ENCODE results near the gene FAM124B. TPM values are rescaled to one million over a fixed set of nuclear protein-coding genes. Genes with fewer than 3 reads are reported as not detected.

Gene FAM124B
- total RNA-seq, 1 donor = under 0.01 TPM

- H3K4me3 ChIP-seq (ENCODE audit: low read depth, low read length) = no peak overlapping the region
- no peak for TF ChIP-seq CTCF (IDR thresholded peaks at IDR 0.05; ENCODE audit: insufficient read depth, low read depth, low read length)
- DNase-seq (ENCODE audit: low read depth) = no peak
Measured at GRCh38 chr2:224372641-224373040, 29.3 kb downstream of the FAM124B start.

- TF ChIP-seq CTCF (IDR thresholded peaks at IDR 0.05; ENCODE audit: insufficient read depth, low read depth, low read length) = peak; percentile 65
- H3K4me3 ChIP-seq (ENCODE audit: low read depth, low read length) = no peak overlapping the region
- peak; percentile 59 for DNase-seq (ENCODE audit: low read depth)
Measured at GRCh38 chr2:224369028-224369632, 32.8 kb downstream of the FAM124B start.

- H3K4me3 ChIP-seq (ENCODE audit: low read depth, low read length) = no peak overlapping the region
- DNase-seq (ENCODE audit: low read depth) = peak; percentile 51
- no peak for TF ChIP-seq CTCF (IDR thresholded peaks at IDR 0.05; ENCODE audit: insufficient read depth, low read depth, low read length)
Measured at GRCh38 chr2:224366267-224366844, 35.6 kb downstream of the FAM124B start.

GRCh38 chr2:224365331-224365730, 36.6 kb downstream of the FAM124B start:
- DNase-seq (ENCODE audit: low read depth) = no peak
- H3K4me3 ChIP-seq (ENCODE audit: low read depth, low read length) = no peak overlapping the region
- no peak for TF ChIP-seq CTCF (IDR thresholded peaks at IDR 0.05; ENCODE audit: insufficient read depth, low read depth, low read length)

- DNase-seq (ENCODE audit: low read depth) = no peak
- no peak for TF ChIP-seq CTCF (IDR thresholded peaks at IDR 0.05; ENCODE audit: insufficient read depth, low read depth, low read length)
- no peak overlapping the region for H3K4me3 ChIP-seq (ENCODE audit: low read depth, low read length)
Measured at GRCh38 chr2:224363281-224363680, 38.6 kb downstream of the FAM124B start.

- no peak for DNase-seq (ENCODE audit: low read depth)
- no peak for TF ChIP-seq CTCF (IDR thresholded peaks at IDR 0.05; ENCODE audit: insufficient read depth, low read depth, low read length)
- H3K4me3 ChIP-seq (ENCODE audit: low read depth, low read length) = no peak overlapping the region
Measured at GRCh38 chr2:224362094-224362493, 39.8 kb downstream of the FAM124B start.

All from fibroblast of villous mesenchyme (primary cell).